Activated T-helper 1 cell treated with anti-CD3 and anti-CD28 coated beads, Interleukin-12 subunit alpha, Interleukin-12 subunit beta, Interleukin-2, Interleukin-4 antibody, amounts not matched to agents 30 ng/mL and 10 ng/mL and 1 ng/mL, durations not matched to agents 14 hours and 24 hours and 36 hours (primary cell): ENCODE results near the gene LEMD3. TPM values are rescaled to one million over a fixed set of nuclear protein-coding genes. Genes with fewer than 3 reads are reported as not detected.
"Not testable (repeated sequence)": the region's sequence is repeated elsewhere in the genome, so short reads cannot be mapped to it uniquely, and the experiment has no call there.

ENCODE experiments used
- DNase-seq: peaks from one replicate; pipeline ENCODE4 v3.0.0; 2021; ENCODE audit warnings: low spot score
- H3K27ac Mint-ChIP-seq: one replicate; pipeline ENCODE4 v1.8.0; 2021; ENCODE audit warnings: mild to moderate bottlenecking, mixed read lengths
- H3K27me3 Mint-ChIP-seq: one replicate; pipeline ENCODE4 v1.8.0; 2022; ENCODE audit warnings: mild to moderate bottlenecking, moderate library complexity, mixed read lengths; ENCODE audit not compliant: insufficient read depth
- H3K36me3 Mint-ChIP-seq: one replicate; pipeline ENCODE4 v1.8.0; 2021; ENCODE audit warnings: low read depth, mixed read lengths
- H3K4me1 Mint-ChIP-seq: one replicate; pipeline ENCODE4 v1.8.0; 2021; ENCODE audit warnings: low read depth, mixed read lengths
- H3K4me3 Mint-ChIP-seq: one replicate; pipeline ENCODE4 v1.8.0; 2021; ENCODE audit warnings: mild to moderate bottlenecking, moderate library complexity, mixed read lengths
- H3K9me3 Mint-ChIP-seq: one replicate; pipeline ENCODE4 v1.8.0; 2021; ENCODE audit warnings: mixed read lengths
- intact Hi-C: fragments of 100-400 bp; cut with micrococcal nuclease; formaldehyde crosslinking; loops from one replicate; pipeline ENCODE4 v1.15.1; 2024
- total RNA-seq: library from RNA; stranded (reverse); gene quantifications from 2 replicates; pipeline ENCODE4 v1.2.3, GENCODE V29; 2022

Gene LEMD3
- total RNA-seq, 1 donor from 2014 or later = 26.5 TPM

GRCh38 chr12:65278576-65279368 lies 109.4 kb downstream of the LEMD3 start, which contains the start of gene MSRB3:
MSRB3 (plus strand) TSS chr12:65278683; CDS start chr12:65308580, 29,897 bp downstream.
- Mint-ChIP-seq H3K4me3 (peak within 1 kb of the TSS; percentile 60), H3K9me3 (no peaks in the 10 kb centered on the region), H3K4me1 (no peaks in the 10 kb centered on the region), H3K27ac (no peak within 1 kb of the TSS), H3K36me3 (no peaks in the 10 kb centered on the region), H3K27me3 (peaks cover 57% of the 10 kb centered on the region)
- DNase-seq = no peak
- intact Hi-C loops = no loop called here

GRCh38 chr12:65279369-65280112 lies 110.2 kb downstream of the LEMD3 start:
- intact Hi-C loops = no loop called here
- Mint-ChIP-seq H3K4me3 (peak overlapping the region; percentile 56), H3K36me3 (no peaks in the 10 kb centered on the region), H3K9me3 (no peaks in the 10 kb centered on the region), H3K27ac (no peak overlapping the region), H3K4me1 (no peaks in the 10 kb centered on the region), H3K27me3 (peaks cover 54% of the 10 kb centered on the region)
- DNase-seq = no peak

- H3K9me3 Mint-ChIP-seq = no peaks in the 10 kb centered on the region
- peaks cover 51% of the 10 kb centered on the region for H3K27me3 Mint-ChIP-seq
- H3K36me3 Mint-ChIP-seq = no peaks in the 10 kb centered on the region
- H3K4me3 Mint-ChIP-seq = no peak overlapping the region
- H3K4me1 Mint-ChIP-seq = no peaks in the 10 kb centered on the region
- no peak overlapping the region for H3K27ac Mint-ChIP-seq
- no peak for DNase-seq
- intact Hi-C loops = no loop called here
These were observed 110.9 kb downstream of the LEMD3 start for GRCh38 chr12:65280306-65280705.

GRCh38 chr12:65282840-65283239 lies 113.5 kb downstream of the LEMD3 start:
- no peaks in the 10 kb centered on the region for H3K36me3 Mint-ChIP-seq
- peaks cover 41% of the 10 kb centered on the region for H3K27me3 Mint-ChIP-seq
- H3K27ac Mint-ChIP-seq = no peak overlapping the region
- no peak overlapping the region for H3K4me3 Mint-ChIP-seq
- H3K9me3 Mint-ChIP-seq = no peaks in the 10 kb centered on the region
- H3K4me1 Mint-ChIP-seq = no peaks in the 10 kb centered on the region
- intact Hi-C loops = no loop called here
- no peak for DNase-seq

GRCh38 chr12:65285532-65285931 lies 116.1 kb downstream of the LEMD3 start:
- H3K9me3 Mint-ChIP-seq, intact Hi-C loops, H3K36me3 Mint-ChIP-seq, H3K4me1 Mint-ChIP-seq, H3K4me3 Mint-ChIP-seq, DNase-seq, H3K27ac Mint-ChIP-seq: not testable (repeated sequence)
- peaks cover 28% of the 10 kb centered on the region for H3K27me3 Mint-ChIP-seq

- Mint-ChIP-seq H3K27ac (no peak overlapping the region), H3K4me3 (no peak overlapping the region), H3K4me1 (no peaks in the 10 kb centered on the region), H3K9me3 (no peaks in the 10 kb centered on the region), H3K36me3 (no peaks in the 10 kb centered on the region), H3K27me3 (peaks cover 14% of the 10 kb centered on the region)
- intact Hi-C loops = no loop called here
- no peak for DNase-seq
These were observed 118.0 kb downstream of the LEMD3 start for GRCh38 chr12:65287426-65287825.

- no peak for DNase-seq
- no peak overlapping the region for H3K27ac Mint-ChIP-seq
- intact Hi-C loops = no loop called here
- peaks cover 9% of the 10 kb centered on the region for H3K27me3 Mint-ChIP-seq
- H3K4me1 Mint-ChIP-seq = no peaks in the 10 kb centered on the region
- no peak overlapping the region for H3K4me3 Mint-ChIP-seq
- H3K36me3 Mint-ChIP-seq = no peaks in the 10 kb centered on the region
- H3K9me3 Mint-ChIP-seq = no peaks in the 10 kb centered on the region
These were observed 122.9 kb downstream of the LEMD3 start for GRCh38 chr12:65292241-65292640.

GRCh38 chr12:65293735-65294134 lies 124.4 kb downstream of the LEMD3 start:
- H3K9me3 Mint-ChIP-seq = no peaks in the 10 kb centered on the region
- peaks cover 8% of the 10 kb centered on the region for H3K27me3 Mint-ChIP-seq
- no peak overlapping the region for H3K27ac Mint-ChIP-seq
- no peaks in the 10 kb centered on the region for H3K36me3 Mint-ChIP-seq
- no peak for DNase-seq
- no peak overlapping the region for H3K4me3 Mint-ChIP-seq
- intact Hi-C loops = no loop called here
- H3K4me1 Mint-ChIP-seq = no peaks in the 10 kb centered on the region

GRCh38 chr12:65294641-65295262 lies 125.4 kb downstream of the LEMD3 start:
- DNase-seq = no peak
- H3K4me3 Mint-ChIP-seq = no peak overlapping the region
- peaks cover 12% of the 10 kb centered on the region for H3K27me3 Mint-ChIP-seq
- no peaks in the 10 kb centered on the region for H3K9me3 Mint-ChIP-seq
- H3K4me1 Mint-ChIP-seq = no peaks in the 10 kb centered on the region
- H3K36me3 Mint-ChIP-seq = no peaks in the 10 kb centered on the region
- intact Hi-C loops = no loop called here
- H3K27ac Mint-ChIP-seq = no peak overlapping the region

GRCh38 chr12:65296508-65297265 lies 127.3 kb downstream of the LEMD3 start:
- DNase-seq = no peak
- Mint-ChIP-seq H3K4me3 (no peak overlapping the region), H3K27me3 (peaks cover 16% of the 10 kb centered on the region), H3K4me1 (no peaks in the 10 kb centered on the region), H3K36me3 (no peaks in the 10 kb centered on the region), H3K9me3 (no peaks in the 10 kb centered on the region), H3K27ac (no peak overlapping the region)
- intact Hi-C loops = no loop called here
